ENCODE measurements around the gene OR1F1. TPM values are rescaled to one million over a fixed set of nuclear protein-coding genes. Genes with fewer than 3 reads are reported as not detected.
"Not testable (repeated sequence)": the region's sequence is repeated elsewhere in the genome, so short reads cannot be mapped to it uniquely, and the experiment has no call there.

The OR1F1 gene
- total and polyA plus RNA-seq, 2 donors (not counting 1 experiment from before 2014, with no cell fraction given) = 0.23 TPM; not detected in 1

DNA sequence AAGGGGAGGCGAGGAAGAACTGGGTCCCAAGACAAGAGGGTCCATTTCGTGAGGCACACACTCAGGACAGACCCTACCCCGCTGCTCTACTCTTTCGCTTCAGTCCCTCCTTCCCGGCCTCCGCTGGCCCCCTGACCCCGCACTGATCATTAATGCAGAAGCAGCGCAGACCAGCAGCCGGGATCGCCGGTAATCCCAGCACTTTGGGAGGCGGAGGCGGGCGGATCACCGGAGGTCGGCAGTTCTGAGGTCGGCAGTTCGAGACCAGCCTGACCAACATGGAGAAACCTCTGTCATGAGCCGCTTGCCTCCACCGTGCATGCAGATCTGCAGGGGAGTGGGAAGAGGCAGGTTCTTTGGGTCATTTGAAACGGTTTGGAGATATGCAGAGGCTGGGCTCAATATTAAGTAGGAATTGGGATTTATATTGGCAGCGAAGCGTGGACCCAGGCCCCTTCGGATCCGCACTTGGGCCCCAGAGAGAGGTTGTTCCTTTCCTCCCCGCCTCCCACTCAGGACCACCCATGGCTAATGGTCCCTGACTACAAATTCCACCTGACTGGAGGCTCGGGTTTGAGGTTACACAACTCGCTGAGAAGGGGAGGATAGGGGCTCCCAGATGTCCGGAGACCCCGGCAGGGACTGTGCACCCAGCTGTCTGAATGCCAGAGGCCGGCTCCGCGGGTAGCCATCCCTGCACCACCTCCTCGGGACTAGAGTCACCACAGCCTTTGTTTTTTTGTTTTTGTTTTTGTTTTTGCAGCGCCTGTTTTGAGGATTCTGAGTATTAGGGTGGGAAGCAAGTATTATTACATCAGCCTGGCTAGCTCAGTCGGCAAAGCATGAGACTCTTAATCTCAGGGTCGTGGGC is 23.6 kb upstream of the OR1F1 start:
- TF ChIP-seq EZH2 (IDR thresholded peaks at IDR 0.05; ENCODE audit: low read length, missing control alignments) = no peak
- TF ChIP-seq, protein P1, sequence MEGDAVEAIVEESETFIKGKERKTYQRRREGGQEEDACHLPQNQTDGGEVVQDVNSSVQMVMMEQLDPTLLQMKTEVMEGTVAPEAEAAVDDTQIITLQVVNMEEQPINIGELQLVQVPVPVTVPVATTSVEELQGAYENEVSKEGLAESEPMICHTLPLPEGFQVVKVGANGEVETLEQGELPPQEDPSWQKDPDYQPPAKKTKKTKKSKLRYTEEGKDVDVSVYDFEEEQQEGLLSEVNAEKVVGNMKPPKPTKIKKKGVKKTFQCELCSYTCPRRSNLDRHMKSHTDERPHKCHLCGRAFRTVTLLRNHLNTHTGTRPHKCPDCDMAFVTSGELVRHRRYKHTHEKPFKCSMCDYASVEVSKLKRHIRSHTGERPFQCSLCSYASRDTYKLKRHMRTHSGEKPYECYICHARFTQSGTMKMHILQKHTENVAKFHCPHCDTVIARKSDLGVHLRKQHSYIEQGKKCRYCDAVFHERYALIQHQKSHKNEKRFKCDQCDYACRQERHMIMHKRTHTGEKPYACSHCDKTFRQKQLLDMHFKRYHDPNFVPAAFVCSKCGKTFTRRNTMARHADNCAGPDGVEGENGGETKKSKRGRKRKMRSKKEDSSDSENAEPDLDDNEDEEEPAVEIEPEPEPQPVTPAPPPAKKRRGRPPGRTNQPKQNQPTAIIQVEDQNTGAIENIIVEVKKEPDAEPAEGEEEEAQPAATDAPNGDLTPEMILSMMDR (conservative IDR thresholded peaks at IDR 0.05 in 1 of 2, IDR thresholded peaks at IDR 0.05 in 1 of 2; ENCODE audit: low read depth in 1 of 2, low read length in 2 of 2) = no peak
- no peaks in the 10 kb centered on the region for H3K9me3 ChIP-seq (ENCODE audit: control insufficient read depth, insufficient read depth, low read depth, low read length)
- no peak for DNase-seq (ENCODE audit: low read depth in 2 of 2)
- no peak overlapping the region for H2AFZ ChIP-seq (ENCODE audit: low read length)
- no peaks in the 10 kb centered on the region for H3K79me2 ChIP-seq (ENCODE audit: control insufficient read depth, insufficient read depth, low read length)
- H3K27me3 ChIP-seq (ENCODE audit: control insufficient read depth, insufficient read depth, low read length) = peaks cover 7% of the 10 kb centered on the region
- no peaks in the 10 kb centered on the region for H3K36me3 ChIP-seq (ENCODE audit: control insufficient read depth, insufficient read depth, low read length)
- no peak overlapping the region for H3K27ac ChIP-seq (ENCODE audit: insufficient read depth, low read length)
- no peaks in the 10 kb centered on the region for H3K4me1 ChIP-seq (ENCODE audit: control insufficient read depth, extremely low read depth, insufficient read depth, low read length)
- H4K20me1 ChIP-seq (ENCODE audit: control insufficient read depth, extremely low read depth, insufficient read depth, low read length) = no peaks in the 10 kb centered on the region
- no peak overlapping the region for H3K9ac ChIP-seq (ENCODE audit: insufficient read depth, low read length)
- no peak overlapping the region for H3K4me2 ChIP-seq (ENCODE audit: extremely low read depth, insufficient read depth, low read length)
- no peak overlapping the region for H3K4me3 ChIP-seq (replicated peaks in 1 of 4; ENCODE audit: control extremely low read depth in 1 of 4, insufficient read depth in 1 of 4, low read depth in 3 of 4, low read length in 4 of 4)

DNA sequence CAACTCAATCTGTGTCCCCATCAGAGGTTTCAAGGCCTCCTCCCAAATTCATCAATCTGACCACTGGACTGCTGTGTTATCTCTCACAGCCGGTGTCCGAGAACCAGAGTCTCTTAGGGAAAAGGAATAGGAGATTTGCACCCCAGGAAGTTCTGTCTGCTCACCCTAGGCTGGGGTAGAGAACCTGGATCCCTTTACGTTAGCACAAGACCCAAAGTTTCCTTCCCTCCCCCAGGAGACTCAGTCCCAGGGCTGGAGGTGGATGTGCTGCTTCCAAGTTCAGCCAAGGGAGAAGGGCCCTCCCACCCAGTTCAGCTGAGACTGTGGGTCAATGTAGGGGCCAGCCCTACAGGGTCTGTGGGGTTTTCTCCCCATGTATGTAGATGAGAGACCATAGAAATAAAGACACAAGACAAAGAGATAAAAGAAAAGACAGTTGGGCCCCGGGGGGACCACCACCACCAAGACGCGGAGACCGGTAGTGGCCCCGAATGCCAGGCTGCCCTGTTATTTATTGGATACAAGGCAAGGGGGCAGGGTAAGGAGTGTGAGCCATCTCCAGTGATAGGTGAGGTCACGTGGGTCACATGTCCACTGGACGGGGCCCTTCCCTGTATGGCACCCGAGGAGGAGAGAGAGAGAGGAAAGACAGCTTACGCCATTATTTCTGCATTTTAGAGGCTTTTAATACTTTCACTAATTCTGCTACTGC is 22.7 kb upstream of the OR1F1 start:
- H3K27ac ChIP-seq (ENCODE audit: insufficient read depth, low read length) = no peak overlapping the region
- H4K20me1 ChIP-seq (ENCODE audit: control insufficient read depth, extremely low read depth, insufficient read depth, low read length) = no peaks in the 10 kb centered on the region
- H2AFZ ChIP-seq (ENCODE audit: low read length) = peak overlapping the region; percentile 77
- H3K9ac ChIP-seq (ENCODE audit: insufficient read depth, low read length) = no peak overlapping the region
- peaks cover 12% of the 10 kb centered on the region for H3K27me3 ChIP-seq (ENCODE audit: control insufficient read depth, insufficient read depth, low read length)
- H3K36me3 ChIP-seq (ENCODE audit: control insufficient read depth, insufficient read depth, low read length) = no peaks in the 10 kb centered on the region
- no peak overlapping the region for H3K4me3 ChIP-seq (replicated peaks in 1 of 4; ENCODE audit: control extremely low read depth in 1 of 4, insufficient read depth in 1 of 4, low read depth in 3 of 4, low read length in 4 of 4)
- TF ChIP-seq, protein P1 (conservative IDR thresholded peaks at IDR 0.05 in 1 of 2, IDR thresholded peaks at IDR 0.05 in 1 of 2; ENCODE audit: low read depth in 1 of 2, low read length in 2 of 2) = no peak
- no peak for TF ChIP-seq EZH2 (IDR thresholded peaks at IDR 0.05; ENCODE audit: low read length, missing control alignments)
- H3K4me1 ChIP-seq (ENCODE audit: control insufficient read depth, extremely low read depth, insufficient read depth, low read length) = no peaks in the 10 kb centered on the region
- no peak for DNase-seq (ENCODE audit: low read depth in 2 of 2)
- peak overlapping the region; percentile 36 for H3K4me2 ChIP-seq (ENCODE audit: extremely low read depth, insufficient read depth, low read length)
- no peaks in the 10 kb centered on the region for H3K9me3 ChIP-seq (ENCODE audit: control insufficient read depth, insufficient read depth, low read depth, low read length)
- H3K79me2 ChIP-seq (ENCODE audit: control insufficient read depth, insufficient read depth, low read length) = no peaks in the 10 kb centered on the region

DNA sequence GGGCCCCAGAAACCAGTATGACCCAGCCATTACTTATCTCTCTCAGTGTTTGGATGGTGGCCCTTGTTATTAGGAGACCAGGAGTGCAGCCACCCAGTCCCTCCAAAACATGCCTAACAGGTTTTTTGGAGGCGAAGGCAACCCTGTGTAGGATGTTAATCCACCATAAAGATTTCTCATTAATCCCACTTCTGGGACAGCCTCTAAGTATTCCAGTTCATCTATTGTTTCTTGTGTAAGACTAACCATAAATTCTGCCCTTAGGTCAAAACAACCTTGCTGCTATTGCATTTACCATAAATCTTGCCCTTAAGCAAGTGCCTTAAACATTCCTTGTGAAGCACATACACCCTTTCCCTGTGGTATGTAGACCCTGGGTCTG is 21.5 kb upstream of the OR1F1 start:
- no peaks in the 10 kb centered on the region for H3K4me1 ChIP-seq (ENCODE audit: control insufficient read depth, extremely low read depth, insufficient read depth, low read length)
- no peaks in the 10 kb centered on the region for H3K9me3 ChIP-seq (ENCODE audit: control insufficient read depth, insufficient read depth, low read depth, low read length)
- peaks cover 24% of the 10 kb centered on the region for H3K27me3 ChIP-seq (ENCODE audit: control insufficient read depth, insufficient read depth, low read length)
- H3K79me2 ChIP-seq (ENCODE audit: control insufficient read depth, insufficient read depth, low read length) = no peaks in the 10 kb centered on the region
- no peak overlapping the region for H3K4me3 ChIP-seq (replicated peaks in 1 of 4; ENCODE audit: control extremely low read depth in 1 of 4, insufficient read depth in 1 of 4, low read depth in 3 of 4, low read length in 4 of 4)
- DNase-seq (ENCODE audit: low read depth in 2 of 2) = no peak
- H3K9ac ChIP-seq (ENCODE audit: insufficient read depth, low read length) = no peak overlapping the region
- no peaks in the 10 kb centered on the region for H3K36me3 ChIP-seq (ENCODE audit: control insufficient read depth, insufficient read depth, low read length)
- TF ChIP-seq, protein P1 (conservative IDR thresholded peaks at IDR 0.05 in 1 of 2, IDR thresholded peaks at IDR 0.05 in 1 of 2; ENCODE audit: low read depth in 1 of 2, low read length in 2 of 2) = no peak
- no peak for TF ChIP-seq EZH2 (IDR thresholded peaks at IDR 0.05; ENCODE audit: low read length, missing control alignments)
- no peak overlapping the region for H3K4me2 ChIP-seq (ENCODE audit: extremely low read depth, insufficient read depth, low read length)
- H4K20me1 ChIP-seq (ENCODE audit: control insufficient read depth, extremely low read depth, insufficient read depth, low read length) = no peaks in the 10 kb centered on the region
- no peak overlapping the region for H3K27ac ChIP-seq (ENCODE audit: insufficient read depth, low read length)
- H2AFZ ChIP-seq (ENCODE audit: low read length) = no peak overlapping the region

DNA sequence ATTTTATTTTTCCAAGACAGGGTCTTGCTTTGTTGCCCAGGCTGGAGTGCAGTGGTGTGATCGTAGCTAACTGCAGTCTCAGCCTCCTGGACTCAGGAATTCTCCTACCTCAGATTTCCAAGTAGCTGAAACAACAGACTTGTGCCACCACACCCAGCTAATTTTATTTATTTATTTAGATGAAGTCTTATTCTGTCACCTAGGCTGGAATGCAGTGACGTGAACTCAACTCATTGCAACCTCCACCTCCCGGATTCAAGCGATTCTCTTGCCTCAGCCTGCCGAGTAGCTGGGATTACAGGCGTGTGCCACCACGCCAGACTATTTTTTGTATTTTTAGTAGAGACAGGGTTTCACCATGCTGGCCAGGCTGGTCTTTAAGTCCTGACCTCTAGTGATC is 19.3 kb upstream of the OR1F1 start:
- not testable (repeated sequence) for H3K4me1 ChIP-seq (ENCODE audit: control insufficient read depth, extremely low read depth, insufficient read depth, low read length); H3K79me2 ChIP-seq (ENCODE audit: control insufficient read depth, insufficient read depth, low read length); H3K9me3 ChIP-seq (ENCODE audit: control insufficient read depth, insufficient read depth, low read depth, low read length); DNase-seq (ENCODE audit: low read depth in 2 of 2); H2AFZ ChIP-seq (ENCODE audit: low read length); H3K4me3 ChIP-seq (replicated peaks in 1 of 4; ENCODE audit: control extremely low read depth in 1 of 4, insufficient read depth in 1 of 4, low read depth in 3 of 4, low read length in 4 of 4); H4K20me1 ChIP-seq (ENCODE audit: control insufficient read depth, extremely low read depth, insufficient read depth, low read length); H3K4me2 ChIP-seq (ENCODE audit: extremely low read depth, insufficient read depth, low read length); H3K27ac ChIP-seq (ENCODE audit: insufficient read depth, low read length); H3K9ac ChIP-seq (ENCODE audit: insufficient read depth, low read length); H3K36me3 ChIP-seq (ENCODE audit: control insufficient read depth, insufficient read depth, low read length)
- H3K27me3 ChIP-seq (ENCODE audit: control insufficient read depth, insufficient read depth, low read length) = peaks cover 24% of the 10 kb centered on the region

Measured in fibroblast of lung (primary cell).